C4-2B (cell line): Measurements from ENCODE around the gene SLC35G1.

Experiments used
- ZFX ChIP-seq: fragments of 450-650 bp; IDR thresholded peaks from 2 replicates; pipeline ENCODE4 v1.6.1; 2017
- TF ChIP-seq, protein P1 (sequence below): fragments of 450-650 bp; conservative IDR thresholded peaks from 2 replicates; pipeline ENCODE4 v1.5.1; 2017; ENCODE audit warnings: mild to moderate bottlenecking

GRCh38 chr10:93915598-93915997, 21.8 kb downstream of the SLC35G1 start:
- TF ChIP-seq, protein P1, sequence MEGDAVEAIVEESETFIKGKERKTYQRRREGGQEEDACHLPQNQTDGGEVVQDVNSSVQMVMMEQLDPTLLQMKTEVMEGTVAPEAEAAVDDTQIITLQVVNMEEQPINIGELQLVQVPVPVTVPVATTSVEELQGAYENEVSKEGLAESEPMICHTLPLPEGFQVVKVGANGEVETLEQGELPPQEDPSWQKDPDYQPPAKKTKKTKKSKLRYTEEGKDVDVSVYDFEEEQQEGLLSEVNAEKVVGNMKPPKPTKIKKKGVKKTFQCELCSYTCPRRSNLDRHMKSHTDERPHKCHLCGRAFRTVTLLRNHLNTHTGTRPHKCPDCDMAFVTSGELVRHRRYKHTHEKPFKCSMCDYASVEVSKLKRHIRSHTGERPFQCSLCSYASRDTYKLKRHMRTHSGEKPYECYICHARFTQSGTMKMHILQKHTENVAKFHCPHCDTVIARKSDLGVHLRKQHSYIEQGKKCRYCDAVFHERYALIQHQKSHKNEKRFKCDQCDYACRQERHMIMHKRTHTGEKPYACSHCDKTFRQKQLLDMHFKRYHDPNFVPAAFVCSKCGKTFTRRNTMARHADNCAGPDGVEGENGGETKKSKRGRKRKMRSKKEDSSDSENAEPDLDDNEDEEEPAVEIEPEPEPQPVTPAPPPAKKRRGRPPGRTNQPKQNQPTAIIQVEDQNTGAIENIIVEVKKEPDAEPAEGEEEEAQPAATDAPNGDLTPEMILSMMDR: no peak
- TF ChIP-seq ZFX: no peak
